GM18951 (cell line): ENCODE results near the gene WNT11.

Source experiments
- POLR2A ChIP-seq: IDR thresholded peaks from 4 replicates; pipeline ENCODE4 v1.6.1; 2011; ENCODE audit warnings: mild to moderate bottlenecking; ENCODE audit not compliant: insufficient read length, insufficient read depth; ENCODE audit errors: extremely low read depth
- in situ Hi-C: fragments of 300-500 bp; cut with MboI; formaldehyde crosslinking; loops from one replicate; pipeline ENCODE4 v1.12.0; 2022; ENCODE audit warnings: low sequenced_read_pairs, mixed read lengths, inconsistent platforms; ENCODE audit not compliant: unreplicated experiment

WNT11 gene

GRCh38 chr11:76139314-76139713, 67.0 kb downstream of the WNT11 start:
- in situ Hi-C loops, result no loop called here
- no peak for TF ChIP-seq POLR2A
